Large intestine (tissue), 3 donors: Measurements from ENCODE around the gene SCGB1A1. TPM values are rescaled to one million over a fixed set of nuclear protein-coding genes. Genes with fewer than 3 reads are reported as not detected.

Source experiments
- DNase-seq, 2 donors: peaks; one replicate each; pipeline versions ENCODE4 v3.0.0 to v3.0.0-alpha.2; 2013
- H3K27ac ChIP-seq: one replicate; pipeline ENCODE4 v1.5.1; 2013; ENCODE audit warnings: low read length
- H3K27me3 ChIP-seq: 2 replicates; pipeline ENCODE4 v1.6.1; 2013; ENCODE audit warnings: low read length; ENCODE audit not compliant: control insufficient read depth, insufficient read depth
- H3K36me3 ChIP-seq: 2 replicates; pipeline ENCODE4 v1.6.1; 2013; ENCODE audit warnings: low read length; ENCODE audit not compliant: control insufficient read depth, insufficient read depth
- H3K4me1 ChIP-seq: one replicate; pipeline ENCODE4 v1.6.1; 2013; ENCODE audit warnings: low read length; ENCODE audit not compliant: control insufficient read depth, insufficient read depth
- H3K4me3 ChIP-seq: one replicate; pipeline ENCODE4 v1.5.1; 2013; ENCODE audit warnings: low read length
- H3K9me3 ChIP-seq: one replicate; pipeline ENCODE4 v1.6.1; 2013; ENCODE audit warnings: mild to moderate bottlenecking, low read depth, low read length, moderate library complexity; ENCODE audit not compliant: control insufficient read depth
- WGBS: methylation state at CpG from one replicate; pipeline ENCODE4 v1.1.5; 2013; ENCODE audit warnings: low lambda C conversion rate; ENCODE audit not compliant: insufficient coverage; 5-methylcytosine and 5-hydroxymethylcytosine counted together
- polyA plus RNA-seq: library from polyadenylated mRNA; unstranded; fragments of 120-200 nt; gene quantifications from one replicate; pipeline ENCODE4 v1.2.1, GENCODE V29; 2013

Gene SCGB1A1
- polyA plus RNA-seq, 1 donor = not detected

DNA sequence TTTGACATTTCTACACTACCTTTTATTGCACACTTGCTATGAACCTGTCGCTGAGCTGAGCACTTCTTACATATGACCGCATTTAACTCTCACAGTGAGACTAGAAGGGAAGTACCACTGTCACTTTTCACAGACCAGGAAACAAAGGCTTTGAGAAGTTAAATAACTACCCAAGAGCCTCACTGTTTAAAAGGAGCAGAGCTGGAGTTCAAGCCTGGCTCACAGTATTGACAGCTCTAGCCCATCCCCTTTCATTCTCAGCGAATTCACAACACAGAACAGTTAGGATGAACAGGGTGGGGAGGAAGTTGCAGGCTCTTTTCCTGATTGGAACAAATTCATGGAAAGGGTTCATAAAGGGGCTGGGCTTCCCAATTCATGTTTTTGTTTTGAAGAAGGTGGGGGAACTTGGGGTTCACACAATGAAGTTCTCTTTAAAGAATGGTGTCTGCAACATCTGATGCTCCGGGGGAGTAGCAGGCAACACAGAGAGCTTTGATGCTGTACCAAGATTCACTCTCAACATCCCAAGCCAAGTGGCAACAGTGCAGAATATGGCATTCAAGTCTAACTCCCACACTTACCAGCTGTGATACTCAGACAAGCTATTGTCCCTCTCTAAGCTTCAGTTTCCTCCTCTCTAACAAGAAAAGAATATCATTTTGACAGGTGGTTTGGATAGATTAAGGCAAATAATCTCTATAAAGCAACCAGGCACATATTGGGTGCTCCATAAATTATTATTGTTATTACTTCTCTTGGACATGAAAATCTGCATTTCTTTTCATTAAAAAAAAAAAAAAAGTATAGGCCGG, 17.2 kb downstream of the SCGB1A1 start:
- Histone ChIP-seq H3K4me3 (no peak overlapping the region), H3K9me3 (no peaks in the 10 kb centered on the region), H3K27ac (peak overlapping the region; percentile 27), H3K36me3 (no peaks in the 10 kb centered on the region), H3K27me3 (no peaks in the 10 kb centered on the region), H3K4me1 (peaks cover 29% of the 10 kb centered on the region)
- no CpG with 5 or more reads among the region's 5 CpGs for whole genome bisulfite sequencing
- DNase-seq = peak; percentile 34 to 64

- Histone ChIP-seq H3K4me3 (no peak overlapping the region), H3K9me3 (no peaks in the 10 kb centered on the region), H3K4me1 (peaks cover 25% of the 10 kb centered on the region), H3K36me3 (no peaks in the 10 kb centered on the region), H3K27ac (no peak overlapping the region), H3K27me3 (no peaks in the 10 kb centered on the region)
- WGBS = no CpG with 5 or more reads among the region's 1 CpG
- no peak for DNase-seq
Observed at GRCh38 chr11:62437616-62438015, 18.8 kb downstream of the SCGB1A1 start.

GRCh38 chr11:62438641-62439040, 19.8 kb downstream of the SCGB1A1 start:
- no peaks in the 10 kb centered on the region for H3K27me3 ChIP-seq
- no CpG with 5 or more reads among the region's 4 CpGs for WGBS
- peak overlapping the region; percentile 80 for H3K27ac ChIP-seq
- H3K9me3 ChIP-seq = no peaks in the 10 kb centered on the region
- no peaks in the 10 kb centered on the region for H3K36me3 ChIP-seq
- DNase-seq = peak; percentile 87 to 94
- peaks cover 18% of the 10 kb centered on the region for H3K4me1 ChIP-seq
- H3K4me3 ChIP-seq = no peak overlapping the region

GRCh38 chr11:62439785-62440602, 21.2 kb downstream of the SCGB1A1 start:
- DNase-seq = no peak
- no peaks in the 10 kb centered on the region for H3K36me3 ChIP-seq
- no peak overlapping the region for H3K27ac ChIP-seq
- no peaks in the 10 kb centered on the region for H3K9me3 ChIP-seq
- WGBS = 100% methylated on average over 2 of the region's 23 CpGs
- H3K4me1 ChIP-seq = peaks cover 30% of the 10 kb centered on the region
- no peak overlapping the region for H3K4me3 ChIP-seq
- H3K27me3 ChIP-seq = no peaks in the 10 kb centered on the region

- Histone ChIP-seq H3K4me1 (peaks cover 37% of the 10 kb centered on the region), H3K27me3 (no peaks in the 10 kb centered on the region), H3K27ac (peak overlapping the region; percentile 66), H3K9me3 (no peaks in the 10 kb centered on the region), H3K4me3 (no peak overlapping the region), H3K36me3 (no peaks in the 10 kb centered on the region)
- DNase-seq = peak; percentile 33 to 68
- no CpG with 5 or more reads among the region's 17 CpGs for WGBS
Observed at GRCh38 chr11:62443390-62444235, 24.8 kb downstream of the SCGB1A1 start.

DNA sequence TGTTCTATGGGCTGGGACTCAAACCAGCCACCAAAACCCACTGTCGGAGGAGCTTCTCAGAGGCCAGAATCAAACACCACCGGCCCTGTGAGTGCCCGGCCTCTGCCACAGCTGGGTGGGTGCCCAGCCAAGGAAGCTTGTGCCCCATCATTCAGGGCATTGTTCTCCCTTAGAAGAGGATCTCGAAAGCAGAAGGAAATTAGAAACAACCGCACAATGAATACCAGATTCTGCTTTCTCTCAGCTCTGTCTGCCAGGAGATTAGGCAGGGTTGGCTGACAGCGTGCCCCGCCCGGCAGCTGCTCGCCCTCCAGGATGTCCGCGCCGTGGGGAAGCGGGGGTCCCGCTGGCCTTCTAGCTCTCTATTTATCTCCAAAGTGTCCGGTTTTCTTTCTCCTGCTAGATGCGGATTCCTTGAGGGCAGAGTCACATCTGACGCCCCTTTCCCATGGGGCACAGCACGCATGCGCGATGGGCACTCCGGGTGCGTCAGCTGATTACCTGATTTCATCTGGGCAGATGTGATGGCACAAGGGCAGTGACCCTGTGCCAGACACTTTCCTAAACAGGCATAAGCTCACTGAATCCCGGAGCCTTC, 25.5 kb downstream of the SCGB1A1 start:
- WGBS = no CpG with 5 or more reads among the region's 23 CpGs
- H3K36me3 ChIP-seq = no peaks in the 10 kb centered on the region
- peak; percentile 47 to 76 for DNase-seq
- H3K27ac ChIP-seq = peak overlapping the region; percentile 66
- no peaks in the 10 kb centered on the region for H3K9me3 ChIP-seq
- no peak overlapping the region for H3K4me3 ChIP-seq
- peaks cover 32% of the 10 kb centered on the region for H3K4me1 ChIP-seq
- H3K27me3 ChIP-seq = no peaks in the 10 kb centered on the region

- DNase-seq = peak; percentile 63 to 83
- no peaks in the 10 kb centered on the region for H3K36me3 ChIP-seq
- H3K9me3 ChIP-seq = no peaks in the 10 kb centered on the region
- no peak overlapping the region for H3K4me3 ChIP-seq
- no peaks in the 10 kb centered on the region for H3K27me3 ChIP-seq
- peaks cover 31% of the 10 kb centered on the region for H3K4me1 ChIP-seq
- H3K27ac ChIP-seq = peak overlapping the region; percentile 66
- no CpG with 5 or more reads among the region's 9 CpGs for WGBS
Observed at GRCh38 chr11:62444835-62445234, 26.0 kb downstream of the SCGB1A1 start.

- Histone ChIP-seq H3K27ac (peak overlapping the region; percentile 66), H3K9me3 (no peaks in the 10 kb centered on the region), H3K4me3 (no peak overlapping the region), H3K4me1 (peaks cover 31% of the 10 kb centered on the region), H3K27me3 (no peaks in the 10 kb centered on the region), H3K36me3 (no peaks in the 10 kb centered on the region)
- DNase-seq = peak; percentile 52 to 62
- 83% methylated on average over 1 of the region's 5 CpGs for WGBS
Observed at GRCh38 chr11:62445314-62445740, 26.5 kb downstream of the SCGB1A1 start.

DNA sequence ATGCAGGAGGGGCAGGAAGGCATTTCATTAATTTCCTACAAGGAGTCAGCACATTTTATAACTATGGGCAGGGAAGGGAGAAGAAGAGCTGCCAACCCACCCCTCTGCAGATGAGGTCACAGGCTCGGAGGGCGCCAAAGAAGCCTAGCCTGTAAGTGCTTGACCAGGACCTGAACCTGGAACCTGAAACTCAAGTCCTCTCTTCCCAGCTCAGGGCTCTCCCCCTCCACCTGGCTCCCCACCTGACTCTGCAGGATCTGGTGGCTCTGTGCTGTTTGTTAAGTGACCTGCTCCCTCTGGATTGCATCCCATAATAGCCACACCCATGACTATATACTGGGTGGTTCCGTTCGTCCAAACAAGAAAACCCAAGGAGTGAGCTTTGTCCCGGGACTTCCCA, 27.3 kb downstream of the SCGB1A1 start:
- H3K9me3 ChIP-seq = no peaks in the 10 kb centered on the region
- no peak overlapping the region for H3K27ac ChIP-seq
- no CpG with 5 or more reads among the region's 5 CpGs for WGBS
- peak; percentile 44 to 62 for DNase-seq
- no peak overlapping the region for H3K4me3 ChIP-seq
- H3K27me3 ChIP-seq = no peaks in the 10 kb centered on the region
- H3K36me3 ChIP-seq = no peaks in the 10 kb centered on the region
- H3K4me1 ChIP-seq = peaks cover 31% of the 10 kb centered on the region
